DND-41 (cell line): Measurements from ENCODE around the gene RHOF.

Source experiments
- CTCF ChIP-seq: IDR thresholded peaks from 2 replicates; pipeline ENCODE4 v1.5.1; 2012; ENCODE audit warnings: borderline replicate concordance, low read length, moderate library complexity, mild to moderate bottlenecking; ENCODE audit not compliant: poor library complexity, severe bottlenecking; ENCODE audit errors: extremely low read depth
- EZH2 ChIP-seq: IDR thresholded peaks from 3 replicates; pipeline ENCODE4 v1.6.1; 2012; ENCODE audit warnings: borderline replicate concordance, low read depth, mild to moderate bottlenecking, moderate library complexity, low read length, inconsistent platforms; ENCODE audit not compliant: severe bottlenecking

DNA sequence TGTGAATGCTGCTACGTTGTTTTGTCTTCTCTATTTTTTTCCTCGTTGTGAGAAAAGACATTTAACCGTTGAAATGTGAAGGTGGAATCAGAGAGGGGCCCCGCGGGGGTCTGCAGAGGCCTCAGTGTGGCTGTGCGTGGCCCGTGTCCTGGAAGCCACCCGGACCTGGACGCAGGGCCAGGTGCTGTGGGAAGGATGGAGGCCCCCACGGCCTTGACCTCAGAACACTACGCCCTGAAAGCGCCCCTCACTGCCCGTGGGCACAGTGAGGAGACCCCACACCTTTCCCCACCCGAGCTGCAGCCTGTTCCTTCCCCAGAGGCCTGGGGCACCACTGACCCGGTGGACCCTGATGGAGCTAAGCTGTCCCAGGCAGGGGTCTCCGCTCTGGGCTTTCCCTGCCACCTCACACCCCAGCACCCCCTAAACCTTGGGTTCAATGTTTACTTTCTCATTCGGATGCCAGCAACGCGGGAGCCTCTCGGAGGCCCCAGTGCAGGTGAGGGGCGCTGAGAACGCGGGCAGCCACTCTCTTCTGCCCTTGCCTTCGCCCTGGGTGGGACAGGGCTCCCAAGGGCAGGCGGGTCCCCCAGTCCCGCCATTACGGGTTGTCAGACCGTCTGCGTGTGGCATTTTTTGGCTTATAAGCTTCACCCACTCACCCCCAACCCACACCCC, 37.2 kb upstream of the RHOF start:
- TF ChIP-seq CTCF = no peak
- TF ChIP-seq EZH2 = no peak
